Stomach smooth muscle (tissue), 2 donors: ENCODE results near the gene CCR2.
"Not testable (repeated sequence)": the region's sequence is repeated elsewhere in the genome, so short reads cannot be mapped to it uniquely, and the experiment has no call there.

ENCODE experiments used
- H3K27ac ChIP-seq: one replicate; pipeline ENCODE4 v1.7.0; 2013; ENCODE audit warnings: mild to moderate bottlenecking, low read length, inconsistent platforms
- H3K27me3 ChIP-seq, 2 donors: one replicate each; pipeline ENCODE4 v1.7.0; 2013; ENCODE audit warnings: low read length in 2 of 2; ENCODE audit not compliant: insufficient read depth in 2 of 2, control insufficient read depth in 1 of 2
- H3K36me3 ChIP-seq, 2 donors: one replicate each; pipeline ENCODE4 v1.7.0; 2013; ENCODE audit warnings: low read length in 2 of 2; ENCODE audit not compliant: control insufficient read depth in 2 of 2, insufficient read depth in 2 of 2
- H3K4me1 ChIP-seq: one replicate; pipeline ENCODE4 v1.7.0; 2013; ENCODE audit warnings: low read length; ENCODE audit not compliant: control insufficient read depth, insufficient read depth
- H3K4me3 ChIP-seq, 2 donors: one replicate each; pipeline ENCODE4 v1.7.0; 2013; ENCODE audit warnings: low read length in 2 of 2
- H3K9ac ChIP-seq, 2 donors: one replicate each; pipeline ENCODE4 v1.7.0; 2013; ENCODE audit warnings: low read length in 2 of 2, mild to moderate bottlenecking in 1 of 2
- H3K9me3 ChIP-seq, 2 donors: one replicate each; pipeline ENCODE4 v1.7.0; 2013; ENCODE audit warnings: low read length in 2 of 2; ENCODE audit not compliant: control insufficient read depth in 2 of 2
- donor health status: healthy.
- donor health status: Pancreatic carcinoma.

Gene CCR2

GRCh38 chr3:46395210-46395661 is 41.3 kb downstream of the CCR2 start:
- H3K27me3 ChIP-seq = no peaks in the 10 kb centered on the region
- H3K9ac ChIP-seq = no peak overlapping the region
- H3K36me3 ChIP-seq = no peaks in the 10 kb centered on the region
- H3K27ac ChIP-seq = no peak overlapping the region
- H3K9me3 ChIP-seq = no peaks in the 10 kb centered on the region
- no peak overlapping the region for H3K4me3 ChIP-seq
- no peaks in the 10 kb centered on the region for H3K4me1 ChIP-seq

DNA sequence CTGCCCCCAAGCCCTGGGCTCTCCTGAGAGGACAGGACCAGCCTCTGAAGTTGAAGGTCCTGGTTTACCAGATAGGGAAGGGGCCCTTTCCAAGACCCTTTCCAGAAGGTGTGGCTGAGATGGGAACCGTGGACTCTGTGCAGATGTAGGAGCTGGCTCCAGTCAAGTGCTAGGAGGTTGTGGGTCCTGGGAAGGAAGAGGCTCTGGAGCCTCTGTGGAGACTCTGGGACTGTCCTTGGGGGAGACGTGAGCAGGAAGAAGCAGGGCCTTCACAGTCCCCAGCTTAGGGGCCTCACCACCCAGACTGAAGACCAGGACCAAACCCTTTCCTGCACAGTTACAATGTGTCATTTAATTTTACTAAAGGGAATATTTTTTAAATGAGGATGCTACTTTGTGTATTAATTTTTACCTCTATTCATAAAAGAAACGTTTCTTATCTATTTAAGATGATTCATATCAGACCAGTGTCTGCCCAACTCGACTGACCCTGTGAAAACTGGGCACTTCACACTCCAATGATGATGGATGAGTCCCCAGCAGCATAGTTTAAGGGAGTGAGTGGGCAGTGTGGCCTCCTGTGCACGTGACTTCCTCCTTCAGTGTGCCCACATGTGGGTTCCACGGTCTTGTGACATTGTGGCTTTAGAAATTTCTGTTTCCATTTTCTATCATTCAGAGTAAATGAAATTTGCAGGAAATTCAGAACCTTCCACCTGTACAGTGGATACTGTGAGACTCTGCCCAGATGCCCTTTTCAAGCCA is 42.0 kb downstream of the CCR2 start:
- Histone ChIP-seq H3K4me1 (no peaks in the 10 kb centered on the region), H3K4me3 (no peak overlapping the region), H3K9me3 (no peaks in the 10 kb centered on the region), H3K27ac (no peak overlapping the region), H3K27me3 (no peaks in the 10 kb centered on the region), H3K36me3 (no peaks in the 10 kb centered on the region), H3K9ac (no peak overlapping the region)

GRCh38 chr3:46397111-46397510 is 43.2 kb downstream of the CCR2 start:
- Histone ChIP-seq H3K9ac (no peak overlapping the region), H3K36me3 (no peaks in the 10 kb centered on the region), H3K27me3 (no peaks in the 10 kb centered on the region), H3K4me3 (no peak overlapping the region), H3K27ac (no peak overlapping the region), H3K9me3 (no peaks in the 10 kb centered on the region), H3K4me1 (no peaks in the 10 kb centered on the region)

GRCh38 chr3:46398186-46398955 is 44.5 kb downstream of the CCR2 start:
- no peaks in the 10 kb centered on the region for H3K9me3 ChIP-seq
- no peak overlapping the region for H3K4me3 ChIP-seq
- no peak overlapping the region for H3K9ac ChIP-seq
- H3K27me3 ChIP-seq = no peaks in the 10 kb centered on the region
- H3K27ac ChIP-seq = no peak overlapping the region
- no peaks in the 10 kb centered on the region for H3K4me1 ChIP-seq
- no peaks in the 10 kb centered on the region for H3K36me3 ChIP-seq

- no peak overlapping the region for H3K27ac ChIP-seq
- H3K27me3 ChIP-seq = no peaks in the 10 kb centered on the region
- no peaks in the 10 kb centered on the region for H3K36me3 ChIP-seq
- no peaks in the 10 kb centered on the region for H3K4me1 ChIP-seq
- no peak overlapping the region for H3K4me3 ChIP-seq
- H3K9me3 ChIP-seq = no peaks in the 10 kb centered on the region
- H3K9ac ChIP-seq = no peak overlapping the region
Measured at GRCh38 chr3:46399098-46399497, 45.2 kb downstream of the CCR2 start.

GRCh38 chr3:46399557-46399956 is 45.6 kb downstream of the CCR2 start:
- no peaks in the 10 kb centered on the region for H3K36me3 ChIP-seq
- H3K4me3 ChIP-seq = no peak overlapping the region
- H3K9me3 ChIP-seq = no peaks in the 10 kb centered on the region
- H3K27ac ChIP-seq = no peak overlapping the region
- no peak overlapping the region for H3K9ac ChIP-seq
- no peaks in the 10 kb centered on the region for H3K4me1 ChIP-seq
- H3K27me3 ChIP-seq = no peaks in the 10 kb centered on the region

GRCh38 chr3:46400000-46400734 is 46.3 kb downstream of the CCR2 start:
- Histone ChIP-seq H3K4me1 (no peaks in the 10 kb centered on the region), H3K27ac (no peak overlapping the region), H3K9me3 (no peaks in the 10 kb centered on the region)

DNA sequence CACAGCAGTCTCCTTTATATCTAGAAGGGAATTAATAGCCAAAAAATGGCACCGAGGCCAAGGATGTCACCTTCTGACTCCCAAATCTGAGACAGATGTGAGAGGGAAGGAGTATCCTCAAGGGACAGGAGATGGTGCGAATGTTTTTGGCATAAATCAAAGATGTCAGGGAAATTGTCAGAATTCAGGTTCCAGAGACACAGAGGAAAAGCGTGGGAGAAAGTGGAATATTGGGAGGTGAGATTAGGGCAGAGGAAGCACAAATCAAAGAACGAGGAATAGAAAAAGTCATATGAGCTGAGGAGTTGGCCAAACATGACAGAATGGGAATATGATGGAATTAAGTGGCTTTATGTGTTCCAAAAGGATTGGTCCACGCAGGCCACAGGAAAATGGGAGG is 46.9 kb downstream of the CCR2 start:
- no peak overlapping the region for H3K9ac ChIP-seq
- no peaks in the 10 kb centered on the region for H3K9me3 ChIP-seq
- H3K27ac ChIP-seq = no peak overlapping the region
- no peak overlapping the region for H3K4me3 ChIP-seq
- no peaks in the 10 kb centered on the region for H3K27me3 ChIP-seq
- H3K4me1 ChIP-seq = peaks cover 3% of the 10 kb centered on the region
- no peaks in the 10 kb centered on the region for H3K36me3 ChIP-seq

More at GRCh38 chr3:46400000-46400734, 46.3 kb downstream of the CCR2 start:
- Histone ChIP-seq H3K36me3 (no peaks in the 10 kb centered on the region), H3K4me3 (no peak overlapping the region), H3K27me3 (no peaks in the 10 kb centered on the region), H3K9ac (no peak overlapping the region)

GRCh38 chr3:46401579-46401978 is 47.7 kb downstream of the CCR2 start:
- no peaks in the 10 kb centered on the region for H3K9me3 ChIP-seq
- H3K27me3 ChIP-seq = no peaks in the 10 kb centered on the region
- no peak overlapping the region for H3K4me3 ChIP-seq
- H3K27ac ChIP-seq = no peak overlapping the region
- H3K36me3 ChIP-seq = no peaks in the 10 kb centered on the region
- peaks cover 4% of the 10 kb centered on the region for H3K4me1 ChIP-seq
- no peak overlapping the region for H3K9ac ChIP-seq

- H3K4me1 ChIP-seq = peaks cover 10% of the 10 kb centered on the region
- not testable (repeated sequence) for H3K4me3 ChIP-seq, H3K27ac ChIP-seq
Measured at GRCh38 chr3:46402902-46403301, 49.0 kb downstream of the CCR2 start.

More at GRCh38 chr3:46402902-46403301, 49.0 kb downstream of the CCR2 start:
- H3K36me3 ChIP-seq, H3K9ac ChIP-seq, H3K27me3 ChIP-seq, H3K9me3 ChIP-seq: not testable (repeated sequence)
